Activated CD4-positive, alpha-beta T cell treated with anti-CD3 and anti-CD28 coated beads, Interleukin-2, amount 50 U/mL, for 24 hours (primary cell): ENCODE data around the gene GPSM1.

Experiments used
- DNase-seq, 2 donors: peaks; one replicate each; pipeline ENCODE4 v3.0.0-alpha.2; 2020; ENCODE audit warnings: low read depth in 1 of 2, low spot score in 1 of 2

GPSM1 gene

GRCh38 chr9:136291306-136292025, 35.9 kb upstream of the GPSM1 start:
- no peak for DNase-seq

GRCh38 chr9:136292026-136292538, 35.3 kb upstream of the GPSM1 start:
- no peak for DNase-seq

GRCh38 chr9:136292591-136293448, 34.5 kb upstream of the GPSM1 start:
- no peak for DNase-seq

- DNase-seq, result no peak
These were observed 33.8 kb upstream of the GPSM1 start for GRCh38 chr9:136293476-136294077.

- no peak for DNase-seq
These were observed 32.9 kb upstream of the GPSM1 start for GRCh38 chr9:136294437-136294836.

- no peak for DNase-seq
These were observed 32.3 kb upstream of the GPSM1 start for GRCh38 chr9:136295055-136295454.

GRCh38 chr9:136295542-136296433, 31.6 kb upstream of the GPSM1 start:
- no peak for DNase-seq

- no peak for DNase-seq
These were observed 30.8 kb upstream of the GPSM1 start for GRCh38 chr9:136296434-136297015.

GRCh38 chr9:136297016-136297691, 30.2 kb upstream of the GPSM1 start:
- no peak for DNase-seq

GRCh38 chr9:136297766-136298735, 29.3 kb upstream of the GPSM1 start:
- no peak for DNase-seq

GRCh38 chr9:136299116-136299515, 28.2 kb upstream of the GPSM1 start:
- no peak for DNase-seq

GRCh38 chr9:136299541-136299940, 27.8 kb upstream of the GPSM1 start:
- no peak for DNase-seq

- DNase-seq, result no peak
These were observed 27.3 kb upstream of the GPSM1 start for GRCh38 chr9:136300016-136300545.

GRCh38 chr9:136300866-136301265, 26.5 kb upstream of the GPSM1 start:
- no peak for DNase-seq

- no peak for DNase-seq
These were observed 24.8 kb upstream of the GPSM1 start for GRCh38 chr9:136302527-136302926.

GRCh38 chr9:136303066-136303824, 24.1 kb upstream of the GPSM1 start:
- no peak for DNase-seq

- no peak for DNase-seq
These were observed 23.4 kb upstream of the GPSM1 start, which contains the start of gene CCDC187 for GRCh38 chr9:136303825-136304416. CCDC187 (minus strand) TSS chr9:136304094; CDS start chr9:136303830, 264 bp downstream.
